ENCODE data around the gene ZNF687.

- TF ChIP-seq CTCF (conservative IDR thresholded peaks at IDR 0.05; ENCODE audit: low read depth, low read length) (no peak), POLR2A (IDR thresholded peaks at IDR 0.05; ENCODE audit: low read depth, low read length) (no peak), RCOR1 (IDR thresholded peaks at IDR 0.05; ENCODE audit: insufficient replicate concordance, low read length) (no peak), MXI1 (IDR thresholded peaks at IDR 0.05; ENCODE audit: borderline replicate concordance, low read depth, low read length) (no peak), FOS (IDR thresholded peaks at IDR 0.05; ENCODE audit: low read depth, low read length) (no peak), MAFK (IDR thresholded peaks at IDR 0.05; ENCODE audit: low read depth, low read length) (no peak), USF2 (IDR thresholded peaks at IDR 0.05; ENCODE audit: low read depth, low read length) (no peak), CHD1 (IDR thresholded peaks at IDR 0.05; ENCODE audit: low read depth, low read length) (no peak), MAZ (IDR thresholded peaks at IDR 0.05; ENCODE audit: borderline replicate concordance, low read depth, low read length) (no peak), ELK1 (IDR thresholded peaks at IDR 0.05; ENCODE audit: borderline replicate concordance, low read depth, low read length) (no peak), SMC3 (IDR thresholded peaks at IDR 0.05; ENCODE audit: low read depth, low read length) (no peak), CEBPB (IDR thresholded peaks at IDR 0.05; ENCODE audit: low read depth, low read length) (no peak), RFX5 (IDR thresholded peaks at IDR 0.05; ENCODE audit: low read depth, low read length) (no peak)
These were observed 30.7 kb downstream of the ZNF687 start for GRCh38 chr1:151312826-151313225.

Measured in IMR-90 (cell line).